HTERT RPE-1 (cell line): ENCODE data around the gene EVI5L.
"Not testable (repeated sequence)": the region's sequence is repeated elsewhere in the genome, so short reads cannot be mapped to it uniquely, and the experiment has no call there.

Experiments used
- in situ Hi-C: fragments of 300-500 bp; cut with MboI; formaldehyde crosslinking; loops from 4 replicates; pipeline ENCODE4 v1.14.3; 2020; ENCODE audit warnings: low sequenced_read_pairs

The EVI5L gene

DNA sequence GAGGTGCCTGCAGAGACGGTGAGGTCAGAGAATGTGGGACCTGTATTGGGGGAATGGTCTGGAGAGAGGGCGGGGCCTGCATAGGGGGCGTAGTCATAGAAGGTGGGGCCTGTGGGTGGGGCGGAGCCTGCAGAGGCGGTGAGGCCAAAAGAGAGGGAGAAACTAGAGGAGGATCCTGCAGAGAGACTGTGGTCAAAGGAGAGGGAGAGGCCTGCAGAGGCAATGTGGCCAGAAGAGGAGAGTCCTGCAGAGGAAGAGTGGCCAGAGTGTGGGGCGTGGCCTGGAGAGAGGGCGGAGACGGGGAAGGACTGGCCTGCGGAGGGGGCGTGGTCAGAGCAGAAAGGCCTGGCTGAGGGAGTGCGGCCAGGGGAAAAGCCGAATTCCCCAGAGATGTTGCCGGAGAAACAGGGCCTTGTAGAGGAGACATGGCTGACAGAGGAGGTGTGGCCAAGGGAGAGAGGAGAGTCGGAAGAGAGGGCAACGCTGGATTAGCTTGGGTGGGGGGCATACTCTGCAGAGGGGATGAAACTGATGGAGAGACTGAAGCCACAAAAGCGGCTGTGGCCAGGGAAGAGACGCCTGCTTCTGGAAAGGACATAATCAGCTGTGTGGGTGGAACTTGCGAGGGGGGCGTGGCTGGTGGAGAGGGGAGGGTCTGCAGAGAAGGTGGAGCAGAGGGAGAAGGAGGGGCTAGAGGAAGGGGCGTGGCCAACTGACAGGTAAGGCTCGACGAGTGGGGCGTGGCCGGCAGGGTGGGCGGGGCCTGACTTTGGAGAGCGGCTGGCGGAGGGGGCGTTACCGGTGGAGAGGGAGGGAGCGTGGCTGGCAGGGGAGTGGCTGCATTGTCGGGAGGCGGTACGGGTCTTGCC lies 41.7 kb downstream of the EVI5L start:
- in situ Hi-C loops: no loop called here

- in situ Hi-C loops: no loop called here
These were observed 42.5 kb downstream of the EVI5L start for GRCh38 chr19:7872306-7873204.

DNA sequence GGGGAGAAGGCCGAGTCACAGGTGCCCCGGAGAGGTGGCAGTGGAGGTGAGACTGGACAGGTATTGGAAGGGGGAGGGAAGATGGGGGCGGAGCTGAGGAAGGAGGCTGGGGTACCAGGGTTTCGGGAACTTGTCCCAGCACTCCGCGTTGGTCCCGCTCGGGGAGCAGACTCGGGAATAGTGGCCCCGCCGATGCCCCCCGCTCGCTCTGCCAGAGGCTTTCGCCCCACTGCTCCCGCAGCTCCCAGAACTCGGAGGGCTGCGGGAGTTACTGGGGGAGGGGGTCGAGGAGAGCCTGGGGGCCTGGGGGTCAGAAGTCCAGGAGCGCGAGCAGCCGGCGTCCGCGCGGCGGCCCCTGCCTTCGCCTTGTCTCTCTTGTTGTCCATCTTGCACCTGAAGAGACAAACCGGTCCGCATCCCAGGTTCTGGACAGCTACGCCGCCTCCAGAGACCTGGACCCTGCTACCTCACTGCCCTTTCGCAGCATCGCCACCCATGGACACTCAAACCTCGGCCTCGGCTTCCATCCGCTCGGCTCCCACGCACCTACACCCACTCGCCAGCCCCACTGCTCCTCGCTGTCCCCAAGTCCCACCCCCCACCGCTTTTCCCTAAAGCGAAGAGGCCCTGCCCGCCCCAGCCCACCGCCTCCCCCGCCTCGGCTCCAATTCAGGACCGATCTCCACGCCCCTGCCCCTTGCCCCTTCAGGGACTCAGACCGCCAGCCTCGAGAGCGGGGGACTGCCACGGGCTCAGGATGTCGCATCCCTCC lies 43.5 kb downstream of the EVI5L start:
- in situ Hi-C loops: no loop called here

- in situ Hi-C loops: no loop called here
These were observed 44.3 kb downstream of the EVI5L start, which contains the start of gene PRR36 for GRCh38 chr19:7874076-7874896. PRR36 (minus strand) TSS chr19:7874390; CDS start chr19:7873689, 701 bp downstream.

- in situ Hi-C loops: no loop called here
These were observed 44.9 kb downstream of the EVI5L start for GRCh38 chr19:7874897-7875273.

DNA sequence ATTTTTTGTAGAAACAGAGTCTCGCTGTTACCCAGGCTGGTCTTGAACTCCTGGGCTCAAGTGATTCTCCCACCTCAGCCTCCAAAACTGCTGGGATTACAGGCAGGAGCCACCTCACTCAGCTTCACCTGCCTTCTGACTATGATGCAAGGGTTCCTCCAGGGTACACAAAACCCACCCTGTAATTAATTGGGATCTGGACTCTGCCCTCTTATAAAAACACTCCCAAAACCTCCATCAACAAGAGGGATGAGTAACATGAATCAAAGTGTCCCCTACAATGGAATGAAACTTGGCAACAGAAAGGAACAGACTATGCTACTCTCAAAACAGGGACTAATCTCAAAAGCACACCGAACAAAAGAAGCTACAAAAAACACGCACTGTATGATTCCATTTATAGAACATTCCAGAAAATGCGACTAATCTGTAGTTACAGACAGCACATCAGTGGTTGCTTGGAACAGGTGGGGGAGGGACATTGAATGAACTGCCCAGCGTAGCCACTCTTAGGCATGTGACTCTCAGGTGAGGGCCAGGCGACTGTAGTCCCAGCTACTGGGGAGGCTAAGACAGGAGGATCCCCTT lies 47.3 kb downstream of the EVI5L start:
- in situ Hi-C loops: no loop called here

GRCh38 chr19:7879111-7879807 lies 49.2 kb downstream of the EVI5L start:
- in situ Hi-C loops: no loop called here

- in situ Hi-C loops: no loop called here
These were observed 49.8 kb downstream of the EVI5L start for GRCh38 chr19:7879836-7880235.

DNA sequence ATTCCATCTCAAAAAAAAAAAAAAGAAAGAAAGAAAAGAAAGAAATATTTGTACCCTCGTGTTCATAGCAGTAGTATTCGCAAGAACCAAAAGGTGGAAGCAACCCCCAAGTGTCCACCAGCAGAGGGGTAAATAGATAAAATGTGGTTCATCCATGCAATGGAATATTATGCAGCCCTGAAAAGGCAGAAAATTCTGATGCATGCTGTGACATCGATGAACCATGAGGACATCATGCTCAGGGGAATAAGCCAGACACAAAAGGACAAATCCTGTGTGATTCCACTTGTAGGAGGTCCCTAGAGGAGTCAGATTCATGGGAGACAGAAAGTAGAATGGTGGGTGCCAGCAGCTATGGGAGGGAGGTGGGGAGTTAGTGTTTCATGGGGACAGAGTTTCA lies 51.9 kb downstream of the EVI5L start:
- in situ Hi-C loops: no loop called here

GRCh38 chr19:7883105-7883504 lies 53.1 kb downstream of the EVI5L start:
- in situ Hi-C loops: no loop called here

DNA sequence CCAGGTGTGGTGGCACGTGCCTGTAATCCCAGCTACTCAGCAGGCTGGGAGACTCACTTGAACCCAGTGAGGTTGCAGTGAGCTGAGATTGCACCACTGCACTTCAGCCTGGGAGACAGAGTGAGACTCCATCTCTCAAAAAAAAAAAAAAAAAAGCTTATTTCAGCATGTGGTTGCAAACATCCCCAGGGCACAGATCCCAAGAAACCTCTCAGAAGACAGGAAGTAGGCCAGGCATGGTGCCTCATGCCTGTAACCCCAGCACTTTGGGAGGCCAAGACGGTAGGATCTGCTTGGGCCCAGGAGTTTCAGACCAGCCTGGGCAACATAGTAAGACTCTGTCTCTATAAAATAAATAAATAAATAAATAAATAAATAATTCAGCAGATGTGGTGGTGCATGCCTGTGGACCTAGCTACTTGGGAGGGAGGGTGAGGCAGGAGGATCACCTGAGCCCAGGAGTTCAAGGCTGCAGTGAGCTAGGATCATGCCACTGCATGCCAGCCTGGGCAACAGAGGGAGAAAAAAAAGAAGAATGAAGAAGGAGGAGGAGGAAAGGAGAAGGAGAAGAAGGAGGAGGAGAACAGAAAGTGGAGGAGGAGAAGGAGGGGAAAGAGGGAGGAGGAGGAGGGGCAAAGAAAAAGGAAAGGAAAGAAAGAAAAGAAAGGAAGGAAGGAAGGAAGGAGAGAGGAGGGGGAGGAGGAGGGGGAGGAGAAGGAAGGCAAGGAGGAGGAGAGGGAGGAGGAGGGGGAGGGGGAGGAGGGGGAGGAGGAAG lies 54.0 kb downstream of the EVI5L start:
- in situ Hi-C loops: no loop called here

DNA sequence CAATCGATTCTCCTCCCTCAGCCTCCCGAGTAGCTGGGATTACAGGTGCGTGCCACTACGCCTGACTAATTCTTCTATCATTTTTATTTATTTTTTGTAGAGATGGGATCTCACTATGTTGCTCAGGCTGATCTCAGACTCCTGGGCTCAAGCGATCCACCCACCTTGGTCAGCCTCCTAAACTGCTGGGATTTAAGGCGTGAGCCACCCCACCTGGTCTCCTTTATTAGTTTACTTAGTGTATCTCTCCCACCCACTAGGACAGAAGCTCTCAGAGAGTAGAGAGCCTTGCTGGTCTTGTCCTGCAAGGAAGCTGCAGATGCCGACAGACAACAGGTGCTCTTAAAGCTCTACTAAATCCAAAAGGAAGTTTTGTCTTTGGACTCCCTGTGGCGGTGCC lies 55.8 kb downstream of the EVI5L start:
- in situ Hi-C loops: no loop called here

- in situ Hi-C loops: no loop called here
These were observed 57.6 kb downstream of the EVI5L start for GRCh38 chr19:7887408-7888144.

GRCh38 chr19:7888145-7888825 lies 58.3 kb downstream of the EVI5L start, which contains the start of gene LRRC8E:
LRRC8E (plus strand) TSS chr19:7888510; CDS start chr19:7895604, 7,094 bp downstream.
- in situ Hi-C loops: no loop called here

DNA sequence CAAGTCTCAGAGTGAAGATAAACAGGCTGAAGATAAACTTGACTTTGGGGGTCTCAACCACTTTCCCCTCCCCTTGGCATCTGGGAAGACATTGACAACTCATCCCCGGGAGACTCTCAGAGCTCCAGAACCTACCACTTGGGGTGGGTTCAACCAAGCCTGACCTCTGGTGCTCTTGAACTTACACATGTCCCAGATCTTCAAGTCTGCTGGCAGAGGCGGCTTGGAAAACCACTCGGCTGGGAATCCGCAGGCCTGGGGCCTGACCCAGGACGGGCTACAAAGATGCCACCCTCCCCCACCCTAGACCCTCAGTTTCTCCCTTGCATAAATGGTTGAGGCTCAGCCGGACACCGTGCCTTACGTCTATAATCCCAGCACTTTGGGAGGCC lies 58.8 kb downstream of the EVI5L start:
- in situ Hi-C loops: no loop called here

DNA sequence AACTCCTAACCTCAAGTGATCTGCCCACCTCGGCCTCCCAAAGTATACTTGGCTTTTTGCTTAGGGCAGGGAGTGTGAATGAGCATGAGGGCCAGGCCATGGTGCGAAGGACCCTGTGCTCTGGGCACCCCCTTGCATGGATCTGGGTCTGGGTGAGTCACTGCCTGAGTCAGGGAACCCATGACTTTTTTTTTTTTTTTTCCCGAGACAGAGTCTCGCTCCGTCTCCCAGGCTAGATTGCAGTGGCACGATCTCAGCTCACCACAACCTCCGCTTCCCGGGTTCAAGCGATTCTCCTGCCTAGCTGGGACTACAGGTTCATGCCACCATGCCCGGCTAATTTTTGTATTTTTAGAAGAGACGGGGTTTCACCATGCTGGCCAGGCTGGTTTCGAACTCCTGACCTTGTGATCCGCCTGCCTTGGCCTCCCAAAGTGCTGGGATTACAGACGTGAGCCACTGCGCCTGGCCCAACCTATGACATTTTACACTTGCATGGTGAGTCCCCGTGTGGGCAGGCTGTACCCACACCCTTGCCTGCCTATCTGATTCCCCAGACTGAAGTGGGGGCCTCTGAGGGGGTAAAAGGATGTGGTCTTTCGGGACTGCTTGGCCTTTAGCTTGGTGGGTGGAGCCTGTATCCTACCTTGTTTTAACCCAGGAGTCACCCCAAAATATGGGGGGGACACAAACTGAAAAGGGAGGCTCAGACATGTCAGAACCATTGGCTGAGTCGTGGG lies 63.5 kb downstream of the EVI5L start:
- in situ Hi-C loops: not testable (repeated sequence)
